ENCODE data around the gene ST6GALNAC2. TPM values are rescaled to one million over a fixed set of nuclear protein-coding genes. Genes with fewer than 3 reads are reported as not detected.

Gene ST6GALNAC2
- total RNA-seq, 1 donor from 2014 or later = 1.5 TPM

DNA sequence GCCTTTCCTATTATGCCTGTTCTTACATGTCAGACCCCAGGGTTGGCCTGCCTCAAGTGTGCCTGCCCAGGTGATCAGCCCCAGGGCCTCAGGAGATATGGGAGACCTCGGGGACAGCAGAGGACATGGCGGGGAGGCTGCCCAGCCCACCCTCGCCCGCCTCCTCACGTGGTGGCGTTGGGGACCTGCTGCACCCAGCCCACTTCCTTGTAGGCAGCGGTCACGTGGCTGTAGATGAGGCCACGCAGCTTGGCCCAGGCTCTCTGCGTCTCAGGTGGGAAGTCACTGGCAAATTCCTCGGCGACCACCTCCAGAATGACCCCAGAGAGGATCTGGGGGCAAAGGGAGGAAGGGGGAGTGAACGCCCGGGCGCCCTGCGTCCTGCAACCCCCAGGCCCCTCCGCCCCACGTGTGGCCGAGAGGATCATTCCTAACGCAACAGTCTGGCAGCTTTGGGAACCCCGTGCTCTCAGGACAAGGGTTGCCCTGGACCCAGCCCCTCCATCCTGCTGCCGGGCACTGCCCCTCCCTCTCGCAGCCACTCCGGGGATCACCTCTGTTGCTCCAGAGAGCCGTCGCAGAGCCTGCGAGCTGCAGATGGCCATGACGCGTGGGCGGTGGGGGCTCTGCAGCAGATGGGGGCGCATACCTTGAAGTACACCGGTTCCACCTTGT lies 54.7 kb downstream of the ST6GALNAC2 start:
- H3K27ac Mint-ChIP-seq (ENCODE audit: unreplicated experiment) = peak overlapping the region; percentile 91
- H3K4me1 Mint-ChIP-seq (ENCODE audit: low read depth) = peaks cover 38% of the 10 kb centered on the region
- peak; percentile 86 for DNase-seq (ENCODE audit: low spot score)
- TF ChIP-seq, protein P1, sequence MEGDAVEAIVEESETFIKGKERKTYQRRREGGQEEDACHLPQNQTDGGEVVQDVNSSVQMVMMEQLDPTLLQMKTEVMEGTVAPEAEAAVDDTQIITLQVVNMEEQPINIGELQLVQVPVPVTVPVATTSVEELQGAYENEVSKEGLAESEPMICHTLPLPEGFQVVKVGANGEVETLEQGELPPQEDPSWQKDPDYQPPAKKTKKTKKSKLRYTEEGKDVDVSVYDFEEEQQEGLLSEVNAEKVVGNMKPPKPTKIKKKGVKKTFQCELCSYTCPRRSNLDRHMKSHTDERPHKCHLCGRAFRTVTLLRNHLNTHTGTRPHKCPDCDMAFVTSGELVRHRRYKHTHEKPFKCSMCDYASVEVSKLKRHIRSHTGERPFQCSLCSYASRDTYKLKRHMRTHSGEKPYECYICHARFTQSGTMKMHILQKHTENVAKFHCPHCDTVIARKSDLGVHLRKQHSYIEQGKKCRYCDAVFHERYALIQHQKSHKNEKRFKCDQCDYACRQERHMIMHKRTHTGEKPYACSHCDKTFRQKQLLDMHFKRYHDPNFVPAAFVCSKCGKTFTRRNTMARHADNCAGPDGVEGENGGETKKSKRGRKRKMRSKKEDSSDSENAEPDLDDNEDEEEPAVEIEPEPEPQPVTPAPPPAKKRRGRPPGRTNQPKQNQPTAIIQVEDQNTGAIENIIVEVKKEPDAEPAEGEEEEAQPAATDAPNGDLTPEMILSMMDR (IDR thresholded peaks at IDR 0.05) = no peak
- H3K4me3 Mint-ChIP-seq (ENCODE audit: unreplicated experiment) = no peak overlapping the region
- no peaks in the 10 kb centered on the region for H3K9me3 Mint-ChIP-seq (ENCODE audit: low read depth)
- no peaks in the 10 kb centered on the region for H3K27me3 Mint-ChIP-seq (ENCODE audit: low read depth)
- no peaks in the 10 kb centered on the region for H3K36me3 Mint-ChIP-seq (ENCODE audit: low read depth)

DNA sequence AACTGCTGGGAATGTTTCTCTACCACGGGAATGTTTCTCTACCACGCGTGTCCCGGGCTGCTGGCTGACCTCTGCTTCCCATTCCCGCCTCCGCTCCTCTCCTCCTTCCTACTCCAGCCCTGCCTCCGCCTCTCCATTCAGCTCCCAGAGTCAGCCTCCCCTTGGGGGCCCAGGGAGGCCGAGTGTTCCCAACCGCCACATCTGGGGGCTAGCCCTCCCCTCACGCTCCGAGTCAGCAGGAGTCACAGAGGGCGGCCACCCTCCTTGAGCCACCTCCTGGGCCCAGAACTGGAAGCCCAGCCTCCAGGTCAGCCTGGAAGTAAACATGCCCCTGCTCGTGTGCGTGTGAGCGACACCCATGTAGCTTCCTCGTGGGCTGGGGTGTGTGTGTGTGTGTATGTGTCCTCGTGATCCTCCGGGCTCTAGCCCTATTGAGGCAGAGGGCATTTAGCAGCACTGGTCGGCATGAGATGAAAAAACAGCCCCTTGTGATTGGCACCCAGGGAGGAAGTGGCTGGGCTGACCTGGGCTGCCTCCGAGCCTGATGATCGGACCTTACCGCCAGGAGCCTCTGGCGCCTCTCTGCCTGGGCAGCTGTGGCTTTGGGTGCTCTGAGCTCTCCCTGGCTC lies 55.5 kb downstream of the ST6GALNAC2 start:
- Mint-ChIP-seq H3K27ac (ENCODE audit: unreplicated experiment) (peak overlapping the region; percentile 91), H3K4me3 (ENCODE audit: unreplicated experiment) (no peak overlapping the region), H3K9me3 (ENCODE audit: low read depth) (no peaks in the 10 kb centered on the region), H3K27me3 (ENCODE audit: low read depth) (no peaks in the 10 kb centered on the region), H3K36me3 (ENCODE audit: low read depth) (no peaks in the 10 kb centered on the region), H3K4me1 (ENCODE audit: low read depth) (peaks cover 38% of the 10 kb centered on the region)
- TF ChIP-seq, protein P1 (IDR thresholded peaks at IDR 0.05) = no peak
- DNase-seq (ENCODE audit: low spot score) = no peak

DNA sequence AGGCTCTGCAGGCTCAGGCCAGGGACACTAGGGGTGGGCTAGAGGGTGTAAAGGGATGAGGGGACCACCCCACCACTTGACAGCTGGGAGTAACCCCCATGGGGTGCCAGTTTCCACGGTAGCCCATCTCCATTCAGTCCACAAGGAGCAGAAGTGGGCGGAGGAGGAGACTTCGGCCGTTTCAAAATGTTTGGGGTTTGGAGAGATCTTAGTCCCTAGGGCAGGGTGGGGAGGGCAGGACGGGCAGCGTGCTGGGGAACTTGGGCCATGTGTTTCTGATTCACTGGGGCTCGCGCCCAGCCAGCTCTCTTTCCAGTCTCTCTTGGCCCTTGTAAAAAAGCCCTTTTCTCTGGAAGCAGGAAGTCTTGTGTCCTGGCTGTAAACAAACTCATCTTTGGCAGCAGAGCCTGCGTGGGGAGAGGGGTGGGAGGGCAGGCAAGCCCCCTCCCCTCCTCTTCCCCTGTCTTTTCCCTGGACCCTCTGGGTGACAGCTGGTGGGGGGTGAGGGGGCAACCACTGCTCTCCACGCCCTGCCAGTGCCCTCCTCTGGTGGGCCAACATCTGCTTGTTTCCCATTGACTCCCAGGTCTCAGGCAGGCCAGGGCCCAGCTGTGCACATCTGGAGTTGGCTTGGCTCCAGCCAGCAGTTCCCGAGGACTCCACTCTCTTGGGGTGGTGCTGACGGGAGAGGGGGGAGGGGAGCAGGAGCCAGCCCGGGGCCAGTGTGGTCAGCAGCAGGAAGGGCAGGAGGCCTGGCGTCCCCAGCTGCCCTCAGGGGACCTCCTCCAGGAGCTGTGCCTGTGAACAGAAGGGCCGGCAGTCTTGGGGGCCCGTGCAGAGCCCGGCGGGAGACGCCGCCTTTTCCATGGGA lies 56.2 kb downstream of the ST6GALNAC2 start:
- Mint-ChIP-seq H3K27me3 (ENCODE audit: low read depth) (no peaks in the 10 kb centered on the region), H3K4me3 (ENCODE audit: unreplicated experiment) (no peak overlapping the region), H3K27ac (ENCODE audit: unreplicated experiment) (peak overlapping the region; percentile 91), H3K4me1 (ENCODE audit: low read depth) (peaks cover 45% of the 10 kb centered on the region), H3K9me3 (ENCODE audit: low read depth) (no peaks in the 10 kb centered on the region), H3K36me3 (ENCODE audit: low read depth) (no peaks in the 10 kb centered on the region)
- DNase-seq (ENCODE audit: low spot score) = no peak
- TF ChIP-seq, protein P1 (IDR thresholded peaks at IDR 0.05) = no peak

DNA sequence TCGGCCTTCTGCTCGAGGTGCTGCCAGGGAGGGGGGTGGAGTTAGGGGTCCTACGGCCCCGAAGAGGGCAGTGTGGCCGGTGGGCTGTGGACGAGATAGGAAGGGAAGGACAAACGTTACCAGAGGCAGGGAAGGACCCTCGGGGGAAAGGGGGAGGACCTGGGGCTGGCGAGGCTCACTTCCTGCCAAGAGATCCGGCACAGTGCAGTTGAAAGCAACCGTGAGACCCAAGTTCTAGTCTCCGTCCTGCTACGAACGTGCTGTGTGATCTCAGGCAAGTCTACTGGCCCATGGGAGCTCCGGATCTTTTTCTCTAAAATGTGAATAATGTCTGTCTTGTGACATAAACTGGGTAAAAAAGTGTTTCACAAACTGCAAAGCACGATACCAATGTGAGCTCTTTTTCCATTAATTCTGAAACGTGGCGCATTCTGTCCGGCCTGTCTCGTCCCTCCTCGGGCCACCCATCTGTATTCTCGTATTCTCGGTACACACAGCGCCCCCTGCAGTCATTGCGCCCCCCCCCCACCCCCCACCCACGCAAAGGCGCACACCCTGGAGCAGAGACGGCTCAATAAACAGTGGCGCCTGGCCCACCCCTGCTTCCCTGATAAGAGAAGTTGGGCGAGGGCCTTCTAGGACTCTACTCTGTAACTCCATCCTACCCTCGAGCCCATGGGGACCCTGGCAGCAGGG lies 57.0 kb downstream of the ST6GALNAC2 start:
- no peaks in the 10 kb centered on the region for H3K27me3 Mint-ChIP-seq (ENCODE audit: low read depth)
- H3K27ac Mint-ChIP-seq (ENCODE audit: unreplicated experiment) = peak overlapping the region; percentile 91
- no peaks in the 10 kb centered on the region for H3K9me3 Mint-ChIP-seq (ENCODE audit: low read depth)
- no peak for DNase-seq (ENCODE audit: low spot score)
- TF ChIP-seq, protein P1 (IDR thresholded peaks at IDR 0.05) = peak; percentile 42
- no peaks in the 10 kb centered on the region for H3K36me3 Mint-ChIP-seq (ENCODE audit: low read depth)
- peaks cover 46% of the 10 kb centered on the region for H3K4me1 Mint-ChIP-seq (ENCODE audit: low read depth)
- no peak overlapping the region for H3K4me3 Mint-ChIP-seq (ENCODE audit: unreplicated experiment)

DNA sequence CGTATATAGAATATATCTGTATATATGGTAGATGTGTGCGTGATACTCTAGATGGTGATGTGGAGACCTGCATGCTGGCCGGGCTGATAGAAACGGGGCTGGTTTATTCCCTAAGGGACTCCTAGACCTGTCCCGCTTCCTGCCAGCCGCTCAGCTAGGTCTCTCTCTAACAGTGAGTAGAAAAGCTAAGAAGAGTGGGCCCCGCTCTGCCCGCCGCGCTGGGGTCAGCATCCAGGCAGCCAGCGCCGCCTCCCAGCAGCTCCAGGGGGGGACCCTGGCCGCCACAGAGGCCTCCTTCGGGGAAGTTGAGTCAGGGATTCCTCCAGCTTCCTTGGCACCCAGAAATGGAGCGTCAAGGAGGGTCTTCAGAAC lies 57.5 kb downstream of the ST6GALNAC2 start:
- no peak for DNase-seq (ENCODE audit: low spot score)
- H3K4me3 Mint-ChIP-seq (ENCODE audit: unreplicated experiment) = no peak overlapping the region

More for the DNA sequence above, 57.5 kb downstream of the ST6GALNAC2 start:
- no peaks in the 10 kb centered on the region for H3K9me3 Mint-ChIP-seq (ENCODE audit: low read depth)
- no peaks in the 10 kb centered on the region for H3K36me3 Mint-ChIP-seq (ENCODE audit: low read depth)
- H3K27ac Mint-ChIP-seq (ENCODE audit: unreplicated experiment) = no peak overlapping the region
- no peaks in the 10 kb centered on the region for H3K27me3 Mint-ChIP-seq (ENCODE audit: low read depth)
- H3K4me1 Mint-ChIP-seq (ENCODE audit: low read depth) = peaks cover 49% of the 10 kb centered on the region
- TF ChIP-seq, protein P1 (IDR thresholded peaks at IDR 0.05) = no peak

Measured in chondrocyte (in vitro differentiated cells).